Activated B cell treated with CpG ODN at 0.5 μM for 24 hours (primary cell): ENCODE measurements around the gene GPD2. TPM values are rescaled to one million over a fixed set of nuclear protein-coding genes. Genes with fewer than 3 reads are reported as not detected.

Source experiments
- ATAC-seq: fragments of 200-7000 bp; cut with Tn5 transposase; one replicate; pipeline ENCODE4 v1.10.0; 2021; ENCODE audit warnings: low read depth, mild to moderate bottlenecking, moderate library complexity
- CTCF ChIA-PET: fragments of 350-600 bp; sonication (Branson Sonifier 250); formaldehyde crosslinking; loops from one replicate; lab custom pipeline; 2021; ENCODE audit warnings: antibody characterized with exemption; lab: Charles Lee
- POLR2A ChIA-PET: fragments of 350-600 bp; sonication (Branson Sonifier 250); formaldehyde crosslinking; loops from one replicate; lab custom pipeline; 2021; ENCODE audit warnings: antibody characterized with exemption; lab: Charles Lee
- DNase-seq: peaks from one replicate; pipeline ENCODE4 v3.0.0; 2022
- H3K27ac Mint-ChIP-seq: one replicate; pipeline ENCODE4 v1.8.0; 2020; ENCODE audit warnings: mixed read lengths
- H3K27me3 Mint-ChIP-seq: one replicate; pipeline ENCODE4 v1.8.0; 2021; ENCODE audit warnings: mixed read lengths
- H3K36me3 Mint-ChIP-seq: one replicate; pipeline ENCODE4 v1.8.0; 2021; ENCODE audit warnings: low read depth, mixed read lengths
- H3K4me1 Mint-ChIP-seq: one replicate; pipeline ENCODE4 v1.8.0; 2021; ENCODE audit warnings: mixed read lengths
- H3K4me3 Mint-ChIP-seq: one replicate; pipeline ENCODE4 v1.8.0; 2020; ENCODE audit warnings: mild to moderate bottlenecking, mixed read lengths
- H3K9me3 Mint-ChIP-seq: one replicate; pipeline ENCODE4 v1.8.0; 2020; ENCODE audit warnings: mixed read lengths
- intact Hi-C: fragments of 100-400 bp; cut with micrococcal nuclease; formaldehyde crosslinking; loops from one replicate; pipeline ENCODE4 v1.15.1; 2024
- total RNA-seq: library from RNA; stranded (reverse); gene quantifications from 2 replicates; pipeline ENCODE4 v1.2.3, GENCODE V29; 2022
- TF ChIP-seq, protein P1 (sequence below): fragments of 200-600 bp; IDR thresholded peaks from one replicate; pipeline ENCODE4 v1.8.0; 2022; ENCODE audit warnings: antibody characterized with exemption, mild to moderate bottlenecking

GPD2 gene
- total RNA-seq, 1 donor from 2014 or later: 17.8 TPM

DNA sequence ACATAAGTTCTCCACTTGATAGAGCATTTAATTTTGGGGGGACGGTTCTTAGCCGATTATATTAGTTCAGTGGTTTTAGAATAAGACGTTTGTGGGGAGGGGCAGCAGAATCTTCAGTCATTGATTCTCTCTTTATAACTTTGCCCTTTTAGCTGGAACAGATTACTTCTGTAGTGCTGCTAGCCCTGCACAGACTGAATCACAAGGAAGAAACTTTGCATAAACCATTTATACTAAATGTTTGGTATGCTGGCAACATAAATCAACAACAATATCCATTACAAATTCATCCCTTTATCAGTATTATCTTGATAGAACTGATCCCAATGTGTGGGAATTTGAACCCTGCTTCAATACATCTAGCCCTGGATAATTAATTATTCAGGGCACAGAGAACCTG lies 112.2 kb downstream of the GPD2 start:
- TF ChIP-seq, protein P1, sequence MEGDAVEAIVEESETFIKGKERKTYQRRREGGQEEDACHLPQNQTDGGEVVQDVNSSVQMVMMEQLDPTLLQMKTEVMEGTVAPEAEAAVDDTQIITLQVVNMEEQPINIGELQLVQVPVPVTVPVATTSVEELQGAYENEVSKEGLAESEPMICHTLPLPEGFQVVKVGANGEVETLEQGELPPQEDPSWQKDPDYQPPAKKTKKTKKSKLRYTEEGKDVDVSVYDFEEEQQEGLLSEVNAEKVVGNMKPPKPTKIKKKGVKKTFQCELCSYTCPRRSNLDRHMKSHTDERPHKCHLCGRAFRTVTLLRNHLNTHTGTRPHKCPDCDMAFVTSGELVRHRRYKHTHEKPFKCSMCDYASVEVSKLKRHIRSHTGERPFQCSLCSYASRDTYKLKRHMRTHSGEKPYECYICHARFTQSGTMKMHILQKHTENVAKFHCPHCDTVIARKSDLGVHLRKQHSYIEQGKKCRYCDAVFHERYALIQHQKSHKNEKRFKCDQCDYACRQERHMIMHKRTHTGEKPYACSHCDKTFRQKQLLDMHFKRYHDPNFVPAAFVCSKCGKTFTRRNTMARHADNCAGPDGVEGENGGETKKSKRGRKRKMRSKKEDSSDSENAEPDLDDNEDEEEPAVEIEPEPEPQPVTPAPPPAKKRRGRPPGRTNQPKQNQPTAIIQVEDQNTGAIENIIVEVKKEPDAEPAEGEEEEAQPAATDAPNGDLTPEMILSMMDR: no peak
- DNase-seq (no peak), ATAC-seq (no peak)
- H3K9me3 Mint-ChIP-seq: no peaks in the 10 kb centered on the region
- intact Hi-C loops: no loop called here
- no peaks in the 10 kb centered on the region for H3K4me1 Mint-ChIP-seq
- no peaks in the 10 kb centered on the region for H3K27me3 Mint-ChIP-seq
- H3K4me3 Mint-ChIP-seq: no peak overlapping the region
- ChIA-PET POLR2A (no interaction called here), CTCF (no interaction called here)
- peaks cover 25% of the 10 kb centered on the region for H3K36me3 Mint-ChIP-seq
- H3K27ac Mint-ChIP-seq: no peak overlapping the region

GRCh38 chr2:156553714-156554442 lies 117.7 kb downstream of the GPD2 start:
- POLR2A ChIA-PET: interaction anchor here (0.7 kb wide), 1 partner anchor 766 kb away, joined by 3 read pairs; no protein-coding TSS in a partner anchor
- intact Hi-C loops: no loop called here

DNA sequence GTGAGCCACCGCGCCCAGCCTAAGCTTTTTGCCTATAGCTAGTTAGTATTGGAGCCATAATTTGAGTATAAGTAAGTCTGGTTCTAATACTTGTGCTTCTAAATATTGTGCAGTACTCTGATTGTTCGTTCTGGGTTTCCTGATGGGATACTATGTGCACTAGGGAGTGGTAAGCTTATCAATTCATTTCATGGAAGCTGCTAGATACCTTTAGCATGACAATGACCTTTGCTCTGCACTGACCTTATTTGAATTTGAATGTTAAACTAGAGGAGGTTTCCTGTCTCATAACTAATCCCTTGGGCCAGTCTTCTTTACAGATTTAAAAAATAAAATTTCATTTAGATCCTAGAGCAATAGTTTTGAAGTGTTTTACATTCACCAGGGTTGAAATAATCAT lies 125.1 kb downstream of the GPD2 start:
- H3K27ac Mint-ChIP-seq: no peak overlapping the region
- H3K36me3 Mint-ChIP-seq: peaks cover 39% of the 10 kb centered on the region
- no peak for DNase-seq
- H3K4me3 Mint-ChIP-seq: no peak overlapping the region
- intact Hi-C loops: no loop called here
- ChIA-PET POLR2A (no interaction called here), CTCF (no interaction called here)
- no peaks in the 10 kb centered on the region for H3K27me3 Mint-ChIP-seq
- no peak for ATAC-seq
- TF ChIP-seq, protein P1: no peak
- no peaks in the 10 kb centered on the region for H3K4me1 Mint-ChIP-seq
- no peaks in the 10 kb centered on the region for H3K9me3 Mint-ChIP-seq

More at GRCh38 chr2:156553714-156554442, 117.7 kb downstream of the GPD2 start:
- CTCF ChIA-PET: no interaction called here
- H3K9me3 Mint-ChIP-seq: no peaks in the 10 kb centered on the region
- H3K4me1 Mint-ChIP-seq: no peaks in the 10 kb centered on the region
- no peak overlapping the region for H3K4me3 Mint-ChIP-seq
- TF ChIP-seq, protein P1: no peak
- ATAC-seq (no peak), DNase-seq (no peak)
- H3K36me3 Mint-ChIP-seq: peaks cover 40% of the 10 kb centered on the region
- H3K27me3 Mint-ChIP-seq: no peaks in the 10 kb centered on the region
- no peak overlapping the region for H3K27ac Mint-ChIP-seq

DNA sequence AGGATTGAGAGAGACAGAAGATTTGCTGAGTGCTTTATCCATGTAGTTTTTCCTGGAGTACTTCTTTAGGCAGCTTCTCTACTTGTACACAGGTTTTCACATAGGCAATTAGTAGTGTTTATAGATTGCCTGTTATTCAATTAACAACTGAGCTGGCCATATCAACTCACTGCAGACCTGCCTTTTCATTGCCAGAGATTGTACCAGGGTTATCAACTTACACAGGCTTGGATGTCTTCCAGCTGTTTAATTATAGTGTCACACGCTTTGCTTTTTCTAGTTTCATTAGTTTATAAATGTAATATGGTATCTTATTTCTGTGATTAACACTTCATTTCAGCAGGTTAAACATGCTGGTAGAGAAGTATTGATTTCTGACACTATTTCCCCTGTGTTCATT lies 125.9 kb downstream of the GPD2 start:
- Mint-ChIP-seq H3K4me1 (no peaks in the 10 kb centered on the region), H3K9me3 (no peaks in the 10 kb centered on the region), H3K4me3 (no peak overlapping the region), H3K27ac (no peak overlapping the region), H3K27me3 (no peaks in the 10 kb centered on the region), H3K36me3 (peaks cover 40% of the 10 kb centered on the region)
- ChIA-PET POLR2A (no interaction called here), CTCF (no interaction called here)
- TF ChIP-seq, protein P1: no peak
- ATAC-seq (no peak), DNase-seq (no peak)
- intact Hi-C loops: no loop called here

DNA sequence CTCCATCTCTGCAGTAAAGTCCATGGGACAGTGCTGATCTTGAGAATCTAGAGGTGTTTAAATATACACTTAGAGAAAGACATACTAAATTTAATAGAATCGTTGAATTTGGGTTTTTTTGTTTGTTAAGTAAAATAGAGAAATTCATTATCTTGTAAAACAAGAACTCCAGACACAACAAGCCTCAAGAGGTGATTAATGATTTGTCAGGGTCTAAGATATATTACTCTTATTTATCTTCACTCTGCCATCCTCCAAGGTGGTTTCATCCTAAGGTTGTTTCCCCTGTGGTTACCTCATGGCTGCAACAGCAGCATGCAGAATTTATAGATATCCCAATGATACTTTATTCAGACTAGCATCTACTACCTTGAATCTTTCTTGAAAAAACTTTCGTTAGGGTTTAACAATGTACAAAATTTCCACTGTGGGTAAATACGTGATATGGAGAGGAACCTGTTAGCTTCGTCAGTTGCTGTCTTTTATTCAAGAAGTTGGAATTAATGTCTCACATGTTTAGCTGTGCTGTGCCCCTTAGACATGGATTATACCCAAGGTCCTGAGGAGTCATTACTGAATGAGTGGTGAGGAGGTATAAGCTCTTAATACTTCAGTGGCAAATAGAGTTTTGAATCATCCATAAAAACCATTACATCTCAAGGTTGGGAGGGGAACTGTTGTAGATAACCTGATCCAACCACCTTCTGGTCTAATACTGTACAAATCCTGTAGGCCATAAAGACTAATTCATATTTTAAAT lies 128.0 kb downstream of the GPD2 start:
- Mint-ChIP-seq H3K27ac (no peak overlapping the region), H3K36me3 (peaks cover 30% of the 10 kb centered on the region), H3K27me3 (no peaks in the 10 kb centered on the region), H3K4me1 (peaks cover 1% of the 10 kb centered on the region), H3K4me3 (no peak overlapping the region), H3K9me3 (no peaks in the 10 kb centered on the region)
- ATAC-seq: no peak
- intact Hi-C loops: no loop called here
- CTCF ChIA-PET: no interaction called here
- DNase-seq: no peak
- POLR2A ChIA-PET: no interaction called here
- TF ChIP-seq, protein P1: no peak
